HG02763 (cell line): Measurements from ENCODE around the gene CD52.
A peak's percentile ranks its signal among the peaks of the same experiment; 100 is the strongest.

ENCODE experiments used
- ATAC-seq: cut with Tn5 transposase; IDR thresholded peaks from one replicate; pipeline ENCODE4 v1.9.1; 2021; ENCODE audit warnings: mild to moderate bottlenecking, moderate library complexity; ENCODE audit not compliant: unreplicated experiment

Gene CD52

GRCh38 chr1:26317612-26318337 lies at the start of gene CD52:
Gene CD52 (plus strand): TSS chr1:26317958. CDS start chr1:26318018, 60 bp downstream.
- peak; percentile 36 for ATAC-seq

GRCh38 chr1:26268290-26269197 lies 49.2 kb upstream of the CD52 start:
- ATAC-seq, result no peak

GRCh38 chr1:26269198-26269550 lies 48.6 kb upstream of the CD52 start:
- no peak for ATAC-seq

- ATAC-seq, result no peak
Measured at GRCh38 chr1:26274801-26275425, 42.8 kb upstream of the CD52 start.

GRCh38 chr1:26275580-26276431 lies 42.0 kb upstream of the CD52 start:
- no peak for ATAC-seq

- no peak for ATAC-seq
Measured at GRCh38 chr1:26276432-26276838, 41.3 kb upstream of the CD52 start.

GRCh38 chr1:26277261-26277661 lies 40.5 kb upstream of the CD52 start:
- ATAC-seq, result no peak

GRCh38 chr1:26277719-26278118 lies 40.0 kb upstream of the CD52 start:
- no peak for ATAC-seq

- ATAC-seq, result no peak
Measured at GRCh38 chr1:26278303-26278702, 39.5 kb upstream of the CD52 start.

- no peak for ATAC-seq
Measured at GRCh38 chr1:26278724-26279455, 38.9 kb upstream of the CD52 start.

- ATAC-seq, result peak; percentile 43
Measured at GRCh38 chr1:26279456-26280332, 38.1 kb upstream of the CD52 start, which contains the start of gene SH3BGRL3. Gene SH3BGRL3 (plus strand): TSS chr1:26280086. CDS start chr1:26280156, 70 bp downstream.

GRCh38 chr1:26280333-26281042 lies 37.3 kb upstream of the CD52 start:
- ATAC-seq, result no peak

GRCh38 chr1:26281091-26281958 lies 36.4 kb upstream of the CD52 start:
- no peak for ATAC-seq

- ATAC-seq, result no peak
Measured at GRCh38 chr1:26281971-26282370, 35.8 kb upstream of the CD52 start.

GRCh38 chr1:26282401-26282918 lies 35.3 kb upstream of the CD52 start:
- no peak for ATAC-seq

- no peak for ATAC-seq
Measured at GRCh38 chr1:26283279-26283853, 34.4 kb upstream of the CD52 start.
